Measurements from ENCODE around the gene SNHG17.
"Not testable (repeated sequence)": the region's sequence is repeated elsewhere in the genome, so short reads cannot be mapped to it uniquely, and the experiment has no call there.

SNHG17 gene

DNA sequence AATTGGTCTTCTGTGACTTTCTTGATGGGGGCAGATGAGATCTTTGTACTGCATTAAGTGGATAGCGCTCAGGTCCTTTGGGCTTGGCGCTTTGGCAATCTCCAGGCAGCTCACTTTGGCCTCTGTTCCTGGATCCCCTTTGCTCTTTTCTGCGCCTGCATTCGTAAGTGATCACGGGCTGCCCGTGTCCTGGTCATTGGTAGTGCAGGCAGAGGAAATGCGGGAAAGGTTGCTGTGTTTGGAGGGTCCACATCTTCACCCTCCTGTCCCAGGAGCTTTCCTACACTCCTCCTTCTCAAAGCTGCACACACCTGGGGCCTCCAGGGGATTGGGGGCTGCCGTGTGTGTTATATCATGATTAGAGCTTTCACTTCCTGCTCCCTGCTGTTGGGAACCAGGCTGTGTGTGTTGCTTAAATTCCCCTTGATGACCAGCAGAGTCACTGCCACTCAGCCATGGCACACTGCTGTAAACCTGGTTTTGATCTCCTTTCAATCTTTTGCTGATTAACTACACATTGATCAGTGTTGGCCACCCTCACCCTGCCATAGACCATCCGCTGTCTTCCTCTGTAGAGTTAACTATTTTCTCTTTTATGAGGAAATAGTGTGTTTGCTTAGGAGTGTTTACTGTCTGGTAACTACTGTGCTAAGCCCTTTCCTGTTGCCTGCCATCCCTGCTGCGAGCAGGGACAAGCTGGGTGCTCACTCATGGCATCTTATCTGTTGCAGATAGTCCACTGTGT is 13.0 kb upstream of the SNHG17 start:
- no peak for DNase-seq (ENCODE audit: low read depth in 3 of 3)

DNA sequence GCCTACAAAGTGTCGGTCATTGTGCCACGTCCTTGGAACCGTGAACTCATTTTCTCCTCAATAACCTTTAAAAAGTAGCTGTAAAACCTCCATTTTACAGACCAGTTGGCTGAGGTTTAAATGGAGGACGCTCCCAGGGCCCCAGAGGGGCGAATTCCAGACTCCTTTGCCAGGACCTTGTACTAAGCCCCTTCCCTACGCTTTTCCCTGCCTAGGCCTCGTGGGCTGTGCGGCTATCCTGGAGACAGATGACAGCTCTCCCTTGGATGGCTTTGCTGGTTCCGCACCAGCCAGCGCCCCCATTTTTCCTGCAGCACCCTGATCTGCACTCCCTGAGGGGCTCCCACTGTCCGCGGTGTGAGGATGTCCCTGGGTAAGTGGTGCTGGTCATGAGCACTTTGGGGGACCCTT is 12.1 kb upstream of the SNHG17 start:
- no peak for DNase-seq (ENCODE audit: low read depth in 3 of 3)

- peak; percentile 87 to 94 (median 88) for DNase-seq (ENCODE audit: low read depth in 3 of 3)
Measured at GRCh38 chr20:38446441-38447209, 11.5 kb upstream of the SNHG17 start.

DNA sequence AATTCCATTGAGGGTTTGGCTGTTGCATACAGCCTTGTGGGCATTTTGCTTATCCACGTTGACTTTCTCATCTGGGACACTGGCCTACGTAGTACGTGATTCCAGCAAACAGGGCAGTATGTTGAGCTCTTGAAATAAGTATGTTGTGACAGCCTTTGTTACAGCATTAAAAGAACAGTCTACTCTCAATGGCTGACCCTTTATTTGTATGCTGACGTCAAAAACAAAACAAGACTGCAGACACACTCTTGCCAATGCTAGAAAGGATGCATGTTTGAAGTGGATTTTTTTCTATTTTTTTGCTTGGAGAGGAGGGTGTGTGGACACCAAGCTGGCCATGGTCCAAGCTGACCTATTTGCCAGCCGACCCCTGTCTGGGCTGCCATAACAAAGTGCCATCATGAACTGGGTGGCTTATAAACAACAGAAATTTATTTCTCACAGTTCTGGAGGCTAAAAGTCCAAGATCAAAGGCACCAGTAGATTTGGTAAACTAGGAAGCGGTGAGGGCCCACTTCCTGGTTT is 10.8 kb upstream of the SNHG17 start:
- DNase-seq (ENCODE audit: low read depth in 3 of 3) = no peak

- no peak for DNase-seq (ENCODE audit: low read depth in 3 of 3)
Measured at GRCh38 chr20:38445381-38445796, 10.3 kb upstream of the SNHG17 start.

- no peak for DNase-seq (ENCODE audit: low read depth in 3 of 3)
Measured at GRCh38 chr20:38441916-38442315, 6.8 kb upstream of the SNHG17 start.

DNA sequence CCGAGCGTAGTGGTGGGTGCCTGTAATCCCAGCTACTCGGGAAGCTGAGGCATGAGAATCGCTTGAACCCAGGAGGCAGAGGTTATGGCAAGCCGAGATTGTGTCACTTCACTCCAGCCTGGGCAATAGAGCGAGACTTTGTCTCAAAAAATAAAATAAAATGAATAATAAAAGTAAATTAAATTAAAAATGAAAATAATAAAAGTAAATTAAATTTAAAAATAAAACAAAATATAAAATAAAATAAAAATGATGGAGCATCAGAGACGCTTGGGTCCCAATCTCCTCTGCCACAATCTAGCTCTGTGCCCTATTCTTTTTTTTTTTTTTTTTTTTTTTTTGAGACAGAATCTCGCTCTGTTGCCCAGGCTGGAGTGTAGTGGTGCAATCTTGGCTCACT is 6.0 kb upstream of the SNHG17 start:
- not testable (repeated sequence) for DNase-seq (ENCODE audit: low read depth in 3 of 3)

DNA sequence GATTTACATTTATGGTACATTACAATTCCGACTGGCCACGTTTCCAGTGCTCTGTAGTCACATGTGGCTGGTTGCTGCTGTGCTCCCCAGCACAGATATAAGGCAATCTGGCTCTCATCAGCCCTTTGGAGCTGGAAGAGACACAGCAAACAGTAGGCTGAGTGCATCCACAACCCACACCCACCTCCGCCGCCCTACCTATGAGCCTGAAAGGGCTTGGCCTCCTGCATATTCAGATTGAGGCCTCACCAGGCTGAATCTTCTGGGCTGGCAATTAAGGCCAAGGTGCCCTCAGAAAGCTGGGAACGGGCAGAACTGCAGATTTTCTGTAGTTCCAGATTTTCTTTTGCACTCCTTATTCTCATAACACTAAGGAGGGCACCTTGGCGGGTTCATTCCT is 2.7 kb upstream of the SNHG17 start:
- no peak for DNase-seq (ENCODE audit: low read depth in 3 of 3)

GRCh38 chr20:38435555-38435939 is 419 bp upstream of the SNHG17 start:
- no peak for DNase-seq (ENCODE audit: low read depth in 3 of 3)

DNA sequence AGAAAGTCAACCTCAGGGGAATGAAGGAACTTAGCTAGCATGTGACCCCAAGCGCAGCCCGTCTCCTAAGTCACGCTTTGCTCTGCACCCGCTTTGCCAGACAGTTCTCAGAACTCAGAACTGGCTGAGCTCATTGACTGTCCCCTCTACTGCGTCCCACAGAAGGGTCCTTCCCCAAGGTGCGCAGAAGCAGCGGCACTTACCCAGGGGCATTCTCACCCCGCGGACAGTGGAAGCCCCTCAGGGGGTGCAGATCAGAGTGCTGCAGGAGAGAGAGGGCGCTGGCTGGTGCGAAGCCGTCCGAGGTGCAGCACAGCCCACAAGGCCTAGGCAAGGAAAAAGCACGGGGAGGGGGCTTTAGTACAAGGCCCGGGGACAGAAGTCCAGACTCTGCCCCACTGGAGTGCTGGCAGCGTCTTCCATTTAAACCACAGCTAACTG is 807 bp downstream of the SNHG17 start:
- no peak for DNase-seq (ENCODE audit: low read depth in 3 of 3)

DNA sequence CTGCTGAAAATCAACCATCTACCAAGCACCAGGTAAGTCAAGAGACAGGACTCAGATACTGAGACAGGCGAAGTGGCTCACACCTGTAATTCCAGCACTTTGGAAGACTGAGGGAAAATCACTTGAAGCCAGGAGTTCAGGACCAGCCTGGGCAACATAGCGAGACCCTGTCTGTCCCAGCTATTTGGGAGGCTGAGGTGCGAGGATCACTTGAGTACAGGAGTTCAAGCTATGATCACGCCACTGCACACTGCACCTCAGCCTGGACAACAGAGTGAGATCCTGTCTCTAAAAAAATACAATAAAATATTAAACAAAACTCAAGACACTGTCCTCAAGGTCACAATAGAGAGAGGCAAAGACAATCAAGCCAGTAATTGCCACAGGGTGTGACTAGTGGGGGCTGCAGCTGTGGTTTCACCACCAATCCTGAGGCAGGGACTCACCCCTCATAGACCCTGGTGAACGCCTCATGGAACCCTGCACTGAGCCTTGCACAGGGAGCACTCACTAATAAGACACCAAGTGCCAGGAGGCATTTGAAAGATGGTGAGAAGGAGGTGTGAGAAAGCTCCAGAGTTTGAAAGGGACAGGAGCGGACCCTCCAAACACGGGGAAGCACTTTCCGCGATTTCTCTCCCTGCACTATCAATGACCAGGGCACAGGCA is 1.7 kb downstream of the SNHG17 start:
- DNase-seq (ENCODE audit: low read depth in 3 of 3) = no peak

GRCh38 chr20:38432870-38433269 is 2.3 kb downstream of the SNHG17 start:
- DNase-seq (ENCODE audit: low read depth in 3 of 3) = not testable (repeated sequence)

DNA sequence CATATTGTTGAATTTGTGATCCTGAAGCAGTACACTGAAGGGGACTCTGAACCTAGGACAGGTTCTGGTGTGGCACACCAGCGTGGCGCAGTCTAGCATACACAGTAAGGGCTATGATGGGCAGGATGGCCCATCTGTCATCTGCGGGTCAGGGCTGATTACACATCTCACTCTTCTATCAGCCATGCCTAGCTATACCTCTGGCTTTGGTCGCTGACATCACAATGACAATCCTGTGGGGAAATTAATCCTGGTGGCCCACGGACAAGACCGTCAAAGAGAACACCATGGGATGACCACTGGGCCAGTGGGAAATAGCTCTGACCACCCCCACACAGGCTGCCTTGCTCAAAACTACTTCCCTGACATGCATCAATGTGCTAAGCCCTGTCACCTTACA is 2.8 kb downstream of the SNHG17 start:
- DNase-seq (ENCODE audit: low read depth in 3 of 3) = no peak

DNA sequence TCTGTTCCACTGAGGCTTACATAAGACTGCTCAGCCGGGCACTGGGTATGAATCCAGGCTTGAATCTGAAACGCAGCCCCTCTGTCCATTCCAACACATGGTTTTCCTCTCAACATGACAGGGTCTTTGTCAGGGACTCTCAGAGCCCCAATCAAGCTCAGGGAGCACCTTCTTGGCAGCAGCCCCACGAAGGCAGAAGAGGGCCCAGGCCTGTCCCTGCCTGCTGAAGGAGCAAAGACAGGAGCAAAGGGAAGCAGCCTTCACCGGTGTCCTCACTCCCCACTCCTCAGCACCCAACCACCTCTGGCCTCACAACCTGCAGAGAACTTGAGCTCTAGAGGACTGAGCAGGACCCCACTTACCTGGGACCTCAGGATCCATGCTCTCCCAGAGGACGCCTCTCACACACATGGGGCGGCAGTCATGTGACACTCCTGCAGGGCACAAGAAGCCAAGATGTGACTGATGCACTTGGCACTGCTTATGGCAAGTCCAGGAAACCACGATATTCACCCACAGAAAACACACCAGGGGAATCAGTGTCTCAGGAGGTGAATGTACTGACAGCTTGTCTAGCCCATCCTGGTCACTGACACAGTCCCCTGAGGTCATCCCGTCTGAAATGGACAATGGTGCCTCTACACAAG is 4.3 kb downstream of the SNHG17 start:
- no peak for DNase-seq (ENCODE audit: low read depth in 3 of 3)

GRCh38 chr20:38429301-38429700 is 5.8 kb downstream of the SNHG17 start:
- no peak for DNase-seq (ENCODE audit: low read depth in 3 of 3)

DNA sequence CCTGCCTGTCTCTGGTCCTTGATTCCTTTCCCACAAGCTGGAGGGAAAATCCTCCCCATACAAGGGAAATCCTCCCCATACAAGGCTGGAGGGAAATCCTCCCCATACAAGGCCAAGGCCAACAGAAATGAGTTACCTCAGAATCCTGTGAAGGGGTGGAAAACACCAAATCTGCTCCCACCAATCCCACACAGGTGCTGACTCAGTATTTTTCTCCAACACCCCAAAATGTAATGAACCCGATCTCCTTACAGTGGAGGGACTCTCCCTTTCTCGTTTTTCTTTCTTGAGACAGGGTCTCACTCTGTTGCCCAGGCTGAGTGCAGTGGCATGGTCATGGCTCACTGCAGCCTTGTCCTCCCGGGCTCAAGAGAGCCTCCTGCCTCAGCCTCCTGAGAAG is 6.3 kb downstream of the SNHG17 start:
- no peak for DNase-seq (ENCODE audit: low read depth in 3 of 3)

DNA sequence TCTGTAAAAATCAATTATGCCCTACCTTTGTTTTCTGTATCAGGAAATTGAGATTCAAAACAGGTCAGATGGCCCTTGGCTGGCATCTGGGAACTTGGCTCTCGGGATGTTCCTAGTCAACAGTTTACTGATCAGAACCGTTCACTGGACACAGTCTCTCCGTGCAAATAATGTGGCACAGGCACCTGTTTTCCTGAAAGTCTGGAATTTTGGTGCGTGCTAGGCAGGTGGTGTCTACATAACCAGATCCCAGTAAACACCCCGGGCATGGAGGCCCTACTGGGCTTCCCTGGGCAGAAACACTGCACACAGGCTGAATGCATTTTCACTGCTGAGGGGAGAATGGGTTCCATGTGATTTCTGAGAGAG is 7.5 kb downstream of the SNHG17 start:
- no peak for DNase-seq (ENCODE audit: low read depth in 3 of 3)

DNA sequence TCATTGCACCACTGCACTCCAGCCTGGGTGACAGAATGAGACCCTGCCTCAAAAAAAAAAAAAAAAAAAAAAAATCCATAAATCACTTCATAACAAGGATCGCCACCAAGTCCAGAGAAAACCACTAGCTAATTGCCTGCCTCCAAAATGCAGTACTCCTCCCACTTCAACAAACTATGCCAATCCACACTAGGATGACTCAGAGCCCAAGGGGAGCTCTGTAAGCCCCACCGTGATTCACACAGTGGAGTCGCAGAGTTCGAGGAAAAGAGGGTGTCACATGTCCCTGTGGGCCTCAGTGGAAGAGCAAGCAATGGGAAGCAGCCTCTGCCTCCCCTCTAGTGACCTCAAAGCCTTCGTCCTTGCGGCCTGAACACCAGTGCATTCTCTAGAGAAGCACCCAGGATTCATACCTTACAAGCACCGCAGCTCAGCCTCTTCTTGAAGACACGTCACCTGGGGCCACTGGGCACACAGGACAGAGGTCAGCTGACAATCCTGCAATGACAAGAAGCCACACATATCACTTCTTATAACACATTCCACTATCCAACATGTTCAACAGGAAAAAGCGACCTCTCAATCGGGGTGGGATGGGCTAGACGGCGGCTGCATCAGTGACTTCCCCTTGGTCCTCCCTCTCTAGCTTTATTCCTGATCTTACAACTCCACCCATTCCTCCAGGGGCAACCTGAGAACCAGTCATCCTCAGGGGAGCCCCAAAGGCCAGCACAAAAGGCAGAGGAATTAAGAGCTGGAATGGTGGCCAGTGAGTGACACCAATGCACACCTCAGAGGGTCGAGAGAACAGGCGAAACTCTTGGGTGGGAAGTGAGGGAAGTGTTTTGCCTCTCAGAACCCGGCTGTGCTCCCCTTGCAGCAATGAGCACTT is 8.9 kb downstream of the SNHG17 start:
- DNase-seq (ENCODE audit: low read depth in 3 of 3) = no peak

- no peak for DNase-seq (ENCODE audit: low read depth in 3 of 3)
Measured at GRCh38 chr20:38424401-38424800, 10.7 kb downstream of the SNHG17 start.

DNA sequence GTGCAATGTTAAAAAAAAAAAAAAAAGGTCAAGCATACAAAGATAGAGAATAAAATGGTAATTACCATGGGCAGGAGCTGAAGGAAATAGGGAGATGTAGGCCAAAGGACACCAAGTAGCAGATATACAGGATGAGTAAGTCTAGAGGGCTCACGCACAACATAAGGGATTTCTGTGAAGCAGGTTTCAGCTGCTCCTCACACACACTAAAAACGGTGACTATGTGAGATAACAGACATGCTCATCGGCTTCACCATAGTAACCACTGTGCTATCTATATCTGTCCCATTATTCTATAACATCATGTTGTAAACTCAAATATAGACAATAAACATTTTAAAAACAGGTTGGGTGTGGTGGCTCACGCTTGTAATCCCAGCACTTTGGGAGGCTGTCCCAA is 11.6 kb downstream of the SNHG17 start:
- no peak for DNase-seq (ENCODE audit: low read depth in 3 of 3)

DNA sequence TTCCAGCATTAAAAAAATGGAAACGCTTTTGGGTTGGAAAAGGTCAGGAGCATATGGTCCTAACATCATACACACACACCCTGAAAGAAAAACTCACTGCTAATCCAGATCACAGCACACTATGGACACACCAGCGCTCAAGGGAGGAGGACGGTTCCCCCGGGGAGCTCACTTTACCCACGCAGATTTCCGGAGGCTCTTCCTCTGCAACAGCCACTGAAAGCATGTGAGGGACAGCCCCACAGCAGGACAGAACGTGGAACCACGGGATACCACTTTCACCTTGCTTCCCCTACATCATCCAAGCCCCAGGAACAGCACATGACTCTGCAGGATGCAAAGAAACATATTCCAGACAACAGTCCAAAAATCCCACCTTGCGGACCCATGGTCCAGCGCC is 13.2 kb downstream of the SNHG17 start:
- no peak for DNase-seq (ENCODE audit: low read depth in 3 of 3)

Measured in stimulated activated CD4-positive, alpha-beta T cell treated with anti-CD3 and anti-CD28 coated beads, TNF-alpha, amount 100 ng/mL, for 24 hours (primary cell).